ENCODE measurements around the gene BTBD16.
A peak's percentile ranks its signal among the peaks of the same experiment; 100 is the strongest.

Gene BTBD16

GRCh38 chr10:122347170-122347841 is 76.2 kb downstream of the BTBD16 start:
- no peak for DNase-seq

GRCh38 chr10:122348512-122348911 is 77.4 kb downstream of the BTBD16 start:
- DNase-seq: no peak

GRCh38 chr10:122348935-122349361 is 77.9 kb downstream of the BTBD16 start:
- no peak for DNase-seq

- DNase-seq: no peak
Observed at GRCh38 chr10:122349758-122350369, 78.8 kb downstream of the BTBD16 start.

- DNase-seq: no peak
Observed at GRCh38 chr10:122350893-122351292, 79.8 kb downstream of the BTBD16 start.

GRCh38 chr10:122352817-122353525 is 81.9 kb downstream of the BTBD16 start:
- no peak for DNase-seq

- DNase-seq: no peak
Observed at GRCh38 chr10:122354383-122354782, 83.3 kb downstream of the BTBD16 start.

- no peak for DNase-seq
Observed at GRCh38 chr10:122357685-122358084, 86.6 kb downstream of the BTBD16 start.

- no peak for DNase-seq
Observed at GRCh38 chr10:122359621-122360020, 88.5 kb downstream of the BTBD16 start.

GRCh38 chr10:122361046-122361445 is 90.0 kb downstream of the BTBD16 start:
- no peak for DNase-seq

GRCh38 chr10:122362031-122362592 is 91.0 kb downstream of the BTBD16 start:
- DNase-seq: no peak

GRCh38 chr10:122362621-122363020 is 91.5 kb downstream of the BTBD16 start:
- DNase-seq: no peak

- no peak for DNase-seq
Observed at GRCh38 chr10:122363311-122363710, 92.2 kb downstream of the BTBD16 start.

- no peak for DNase-seq
Observed at GRCh38 chr10:122363722-122364463, 92.8 kb downstream of the BTBD16 start.

GRCh38 chr10:122368502-122369254 is 97.6 kb downstream of the BTBD16 start:
- no peak for DNase-seq

GRCh38 chr10:122373108-122373507 is 102.0 kb downstream of the BTBD16 start:
- no peak for DNase-seq

GRCh38 chr10:122373721-122374120 is 102.6 kb downstream of the BTBD16 start:
- DNase-seq: no peak

- DNase-seq: peak; percentile 64
Observed at GRCh38 chr10:122374237-122374858, 103.3 kb downstream of the BTBD16 start, which contains the start of gene PLEKHA1. PLEKHA1 (plus strand) TSS chr10:122374708; CDS start chr10:122393201, 18,493 bp downstream.

- DNase-seq: no peak
Observed at GRCh38 chr10:122374859-122375678, 104.0 kb downstream of the BTBD16 start.

- DNase-seq: no peak
Observed at GRCh38 chr10:122375679-122376160, 104.6 kb downstream of the BTBD16 start.

Measured in cortex of kidney (tissue), 1 donor.